NT2/D1 (cell line): ENCODE data around the gene NPEPPS.

Experiments
- SUZ12 ChIP-seq: IDR thresholded peaks from 2 replicates; pipeline ENCODE4 v1.6.1; 2011; ENCODE audit not compliant: insufficient read length, insufficient read depth; ENCODE audit errors: extremely low read depth
- YY1 ChIP-seq: IDR thresholded peaks from 2 replicates; pipeline ENCODE4 v1.6.1; 2011; ENCODE audit not compliant: insufficient read length, insufficient read depth
- ZNF274 ChIP-seq: IDR thresholded peaks from 2 replicates; pipeline ENCODE4 v1.6.1; 2011; ENCODE audit warnings: mild to moderate bottlenecking, low read depth, low read length

- TF ChIP-seq SUZ12 (no peak), ZNF274 (no peak), YY1 (no peak)
These were observed 91.3 kb downstream of the NPEPPS start for GRCh38 chr17:47622180-47622549.
